HG02763 (cell line): Measurements from ENCODE around the gene COQ5.

Source experiments
- ATAC-seq: cut with Tn5 transposase; IDR thresholded peaks from one replicate; pipeline ENCODE4 v1.9.1; 2021; ENCODE audit warnings: mild to moderate bottlenecking, moderate library complexity; ENCODE audit not compliant: unreplicated experiment

COQ5 gene

DNA sequence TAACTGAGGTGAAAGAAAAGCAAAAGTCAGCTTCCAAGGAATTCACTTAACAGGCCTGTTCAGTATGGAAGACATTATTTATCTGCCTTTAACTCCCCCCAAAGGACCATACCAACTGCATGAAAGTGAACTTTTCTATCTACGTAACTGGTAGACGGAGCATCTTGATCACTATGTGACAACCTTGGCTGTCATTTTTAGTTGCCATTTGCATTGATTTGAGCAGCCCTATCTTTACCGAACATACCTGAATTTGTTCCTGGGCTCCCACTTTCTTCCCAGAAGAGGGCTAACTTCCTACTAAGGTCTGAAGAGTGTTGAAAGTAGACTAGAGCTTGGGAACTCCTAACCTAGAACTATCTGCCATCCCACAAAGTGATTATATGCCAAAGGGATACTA is 68.8 kb downstream of the COQ5 start:
- no peak for ATAC-seq

DNA sequence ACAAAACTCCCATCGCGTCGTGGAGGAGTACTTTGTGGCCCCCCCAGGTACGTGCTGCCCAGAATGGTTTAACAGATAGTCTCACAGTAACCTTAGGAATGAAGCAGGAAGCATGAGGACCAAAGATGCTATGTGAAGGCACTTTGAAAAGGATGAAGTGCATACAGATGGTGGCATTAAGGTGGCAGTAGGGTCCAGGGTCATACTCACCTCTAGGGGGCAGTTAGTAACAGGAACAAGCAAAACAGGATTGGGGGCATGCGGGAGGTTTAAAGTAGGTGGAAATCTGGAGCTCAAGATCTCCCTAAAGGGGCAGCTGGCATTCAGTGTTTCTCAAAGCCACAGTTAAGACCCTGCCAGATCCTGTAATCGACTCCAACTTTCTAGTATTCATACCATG is 71.8 kb downstream of the COQ5 start:
- ATAC-seq, result no peak

DNA sequence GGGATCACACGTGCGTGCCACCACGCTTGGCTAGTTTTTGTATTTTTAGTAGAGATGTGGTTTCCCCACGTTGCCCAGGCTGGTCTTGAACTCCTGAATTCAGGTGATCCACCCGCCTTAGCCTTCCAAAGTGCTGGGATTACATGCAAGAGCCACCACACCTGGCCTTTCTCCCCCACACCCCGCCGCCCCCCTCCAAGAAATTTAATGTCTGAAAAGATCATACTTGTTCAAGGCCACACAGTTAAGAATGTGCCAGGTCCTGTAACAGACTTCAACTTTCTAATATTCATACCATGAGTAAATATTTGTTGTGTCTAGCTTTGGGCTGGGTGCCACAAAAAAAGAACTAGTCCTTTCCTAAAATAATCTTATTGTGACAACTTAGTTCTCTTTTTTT is 73.7 kb downstream of the COQ5 start:
- no peak for ATAC-seq

DNA sequence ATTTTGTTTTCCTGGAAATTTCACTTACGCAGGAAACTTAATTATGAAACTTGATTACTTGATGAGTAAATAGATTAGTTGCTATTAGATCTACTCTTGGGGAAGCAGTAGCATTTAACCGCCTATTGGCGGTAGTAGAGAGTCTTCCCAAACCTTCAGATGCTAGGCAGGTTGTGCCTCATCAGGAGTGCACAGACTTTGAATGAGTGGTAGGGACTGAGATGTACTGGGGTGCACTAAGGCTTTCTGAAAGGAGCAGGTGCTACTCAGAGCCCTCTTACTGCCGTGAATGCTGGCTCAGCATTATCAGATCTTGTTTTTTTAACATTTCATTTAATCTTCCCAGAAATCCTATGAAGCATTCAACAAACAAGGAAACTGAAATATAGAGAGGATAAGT is 75.0 kb downstream of the COQ5 start:
- ATAC-seq, result no peak
